NCI-H748 (cell line): ENCODE data around the gene SUGP2.

ENCODE experiments used
- DNase-seq: peaks from one replicate; lab custom pipeline; 2025; ENCODE audit not compliant: unreplicated experiment; lab: John Stamatoyannopoulos, UW

SUGP2 gene

GRCh38 chr19:18992696-18993095 is 40.6 kb downstream of the SUGP2 start:
- no peak for DNase-seq

GRCh38 chr19:18991468-18991867 is 41.8 kb downstream of the SUGP2 start:
- no peak for DNase-seq

- no peak for DNase-seq
Measured at GRCh38 chr19:18991006-18991405, 42.3 kb downstream of the SUGP2 start.

- no peak for DNase-seq
Measured at GRCh38 chr19:18990128-18990708, 43.1 kb downstream of the SUGP2 start.

GRCh38 chr19:18989316-18989715 is 44.0 kb downstream of the SUGP2 start:
- no peak for DNase-seq

GRCh38 chr19:18987456-18987855 is 45.9 kb downstream of the SUGP2 start:
- no peak for DNase-seq

- DNase-seq, result no peak
Measured at GRCh38 chr19:18985257-18985656, 48.1 kb downstream of the SUGP2 start.

- no peak for DNase-seq
Measured at GRCh38 chr19:18984251-18984650, 49.1 kb downstream of the SUGP2 start.

- no peak for DNase-seq
Measured at GRCh38 chr19:18982669-18983068, 50.6 kb downstream of the SUGP2 start.

- DNase-seq, result no peak
Measured at GRCh38 chr19:18980432-18981020, 52.8 kb downstream of the SUGP2 start.

- no peak for DNase-seq
Measured at GRCh38 chr19:18978616-18979015, 54.7 kb downstream of the SUGP2 start.

- no peak for DNase-seq
Measured at GRCh38 chr19:18975869-18976268, 57.4 kb downstream of the SUGP2 start.

- DNase-seq, result no peak
Measured at GRCh38 chr19:18975011-18975410, 58.3 kb downstream of the SUGP2 start.

GRCh38 chr19:18972851-18973250 is 60.5 kb downstream of the SUGP2 start:
- DNase-seq, result no peak

GRCh38 chr19:18972301-18972811 is 61.0 kb downstream of the SUGP2 start:
- no peak for DNase-seq

- DNase-seq, result no peak
Measured at GRCh38 chr19:18969931-18970659, 63.2 kb downstream of the SUGP2 start.

GRCh38 chr19:18967358-18968146 is 65.8 kb downstream of the SUGP2 start:
- no peak for DNase-seq

GRCh38 chr19:18966307-18966706 is 67.0 kb downstream of the SUGP2 start:
- no peak for DNase-seq

GRCh38 chr19:18964121-18964520 is 69.2 kb downstream of the SUGP2 start:
- DNase-seq, result no peak

GRCh38 chr19:18961767-18962620 is 71.3 kb downstream of the SUGP2 start:
- DNase-seq, result peak; percentile 71

- DNase-seq, result no peak
Measured at GRCh38 chr19:18960370-18960769, 72.9 kb downstream of the SUGP2 start.
